ENCODE measurements around the gene CRIM1.
"Not testable (repeated sequence)": the region's sequence is repeated elsewhere in the genome, so short reads cannot be mapped to it uniquely, and the experiment has no call there.

The CRIM1 gene

DNA sequence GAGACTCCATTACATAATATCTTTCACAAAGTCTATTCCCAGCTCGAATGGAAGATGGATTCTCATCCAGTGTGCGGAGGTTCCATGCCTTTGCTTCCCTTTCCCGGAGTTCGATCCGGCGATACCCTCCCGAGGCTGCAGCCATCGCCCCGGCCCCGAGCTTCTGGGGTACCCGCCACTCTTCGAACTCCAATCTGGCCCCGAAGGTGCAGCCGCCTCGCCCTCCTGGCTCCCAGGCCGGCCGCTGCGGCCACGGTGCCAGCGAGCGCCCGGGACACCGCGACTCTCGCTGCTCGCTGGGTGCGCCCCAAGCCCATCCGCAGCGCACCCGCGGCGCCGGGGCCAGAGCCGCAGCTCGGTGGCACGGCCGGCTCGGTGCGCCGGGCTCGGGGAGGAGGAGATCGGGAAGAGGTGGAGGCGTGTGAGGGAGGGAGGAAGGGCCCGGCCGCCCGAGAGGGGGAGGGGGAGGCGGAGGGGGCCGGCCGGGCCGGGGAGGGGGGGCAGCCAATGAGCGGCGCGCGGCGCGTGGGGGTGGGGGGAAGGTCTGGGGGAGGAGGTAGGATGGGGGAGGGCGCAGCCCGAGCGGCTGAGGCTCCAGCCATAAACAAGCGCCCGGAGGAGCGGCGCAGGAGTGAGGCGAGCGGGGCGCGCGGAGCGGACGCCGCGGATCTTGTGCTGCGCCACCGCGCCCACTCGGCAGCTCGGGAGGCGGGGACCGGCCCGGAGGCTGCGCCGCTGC lies at the start of gene CRIM1:
Gene CRIM1, plus strand, starts transcription at position 628 of the 739 bp plus-strand sequence. CDS start 515 bp downstream, outside the sequence.
- DNase-seq, result peak; percentile 79

- no peak for DNase-seq
These were observed 48.1 kb upstream of the CRIM1 start for GRCh38 chr2:36307441-36307840.

GRCh38 chr2:36310444-36310843 lies 45.1 kb upstream of the CRIM1 start:
- not testable (repeated sequence) for DNase-seq

DNA sequence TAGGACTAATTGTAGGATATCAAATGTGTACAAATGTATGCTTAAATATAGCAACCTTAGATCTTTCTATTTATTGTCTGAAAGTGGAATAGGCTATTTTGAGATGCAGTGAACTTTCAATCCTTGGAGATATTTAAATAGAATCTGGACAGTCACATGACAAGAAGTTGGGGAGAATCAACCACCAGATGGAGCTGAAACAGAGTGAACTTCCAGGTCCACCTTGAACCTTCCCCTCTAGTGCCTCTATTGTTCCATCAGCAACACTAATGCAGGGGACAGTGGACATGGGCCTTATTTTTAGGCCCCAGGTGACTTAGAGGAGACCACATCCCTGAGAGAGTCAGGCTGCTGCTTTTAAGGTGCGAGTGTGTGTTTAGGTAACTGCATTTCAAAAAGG lies 37.0 kb upstream of the CRIM1 start:
- no peak for DNase-seq

DNA sequence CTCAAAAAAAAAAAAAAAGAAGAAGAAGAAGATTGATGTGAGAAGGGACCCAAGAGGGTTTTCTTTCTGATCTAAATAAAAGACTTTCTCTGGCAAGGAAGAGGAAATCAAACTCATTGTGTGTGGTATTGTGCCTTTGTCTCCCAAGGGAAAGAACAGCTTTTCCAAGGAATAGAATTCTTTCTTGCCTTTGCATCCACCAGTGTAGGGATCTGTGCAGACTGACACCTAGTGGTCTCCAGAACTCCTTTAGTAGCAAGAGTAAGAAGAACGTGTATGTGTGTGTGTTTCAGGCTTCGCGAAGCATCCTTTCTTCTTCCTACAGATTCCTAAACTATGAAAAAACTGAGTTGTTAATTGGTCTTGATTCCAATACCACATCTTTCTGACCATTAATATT lies 33.5 kb upstream of the CRIM1 start:
- peak; percentile 36 for DNase-seq

- no peak for DNase-seq
These were observed 29.3 kb upstream of the CRIM1 start for GRCh38 chr2:36326286-36326685.

- DNase-seq, result peak; percentile 18
These were observed 26.3 kb upstream of the CRIM1 start for GRCh38 chr2:36329251-36329650.

DNA sequence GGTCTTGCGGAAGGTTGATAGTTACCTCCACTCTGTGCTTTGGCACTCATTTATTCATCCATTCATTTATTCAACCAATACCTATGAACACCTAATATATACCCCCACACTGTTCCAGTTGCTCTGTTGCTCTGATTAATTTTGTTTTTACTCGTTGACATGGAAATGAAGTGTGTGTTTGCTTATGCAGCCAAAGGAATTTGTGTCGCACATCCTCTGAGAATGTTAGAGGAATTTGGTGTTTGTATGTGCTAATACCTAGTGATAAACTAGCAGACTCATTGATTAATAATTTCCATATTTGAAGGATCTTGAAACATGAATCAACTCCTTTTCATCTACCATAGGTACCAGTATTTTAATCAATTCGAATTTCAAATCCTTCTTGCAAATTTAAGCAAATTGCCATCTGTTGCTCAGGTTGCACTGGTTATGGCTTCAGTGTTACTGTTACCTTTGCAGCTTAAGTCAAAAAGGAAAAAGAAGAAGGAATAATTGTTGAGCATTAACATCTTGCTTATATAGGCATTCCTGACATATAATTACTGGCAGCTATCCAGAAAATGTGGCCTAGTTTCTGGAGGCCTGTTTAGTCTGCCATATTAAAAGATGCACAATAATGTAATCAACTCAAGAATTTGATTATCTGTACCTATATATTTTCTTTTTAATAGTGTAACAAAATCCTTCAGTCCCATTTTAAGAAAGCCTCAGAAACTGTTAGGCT lies 25.7 kb upstream of the CRIM1 start:
- peak; percentile 93 for DNase-seq

- DNase-seq, result no peak
These were observed 24.8 kb upstream of the CRIM1 start for GRCh38 chr2:36330473-36331395.

DNA sequence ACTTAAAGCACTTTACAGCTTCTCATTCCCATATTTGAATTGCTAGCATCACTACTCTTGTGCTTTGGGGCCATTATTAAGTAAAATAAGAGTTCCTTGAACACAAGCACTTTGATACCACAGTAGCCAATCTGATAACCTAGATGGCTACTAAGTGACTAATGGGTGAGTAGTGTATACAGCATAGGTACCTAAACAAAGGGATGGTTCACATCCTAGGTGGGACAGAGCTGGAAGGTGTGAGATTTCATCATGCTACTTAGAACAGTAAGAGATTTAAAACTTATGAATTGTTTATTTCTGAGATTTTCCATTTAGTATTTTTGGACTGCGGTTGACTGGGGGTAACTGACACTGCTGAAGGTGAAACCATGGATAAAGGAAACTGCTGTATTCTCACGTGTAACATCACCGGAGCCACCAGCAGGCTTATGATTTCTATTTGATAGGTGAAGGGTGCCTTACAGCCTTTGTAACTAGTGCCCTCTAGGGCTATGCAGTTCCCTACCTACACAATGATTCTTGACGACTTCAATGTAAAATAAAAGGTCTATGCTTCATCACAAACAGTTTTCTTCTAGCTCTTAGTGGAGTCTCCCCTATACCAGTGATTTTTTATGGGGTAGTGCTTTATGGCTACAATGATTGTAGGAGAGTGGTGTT lies 22.1 kb upstream of the CRIM1 start:
- DNase-seq, result no peak

DNA sequence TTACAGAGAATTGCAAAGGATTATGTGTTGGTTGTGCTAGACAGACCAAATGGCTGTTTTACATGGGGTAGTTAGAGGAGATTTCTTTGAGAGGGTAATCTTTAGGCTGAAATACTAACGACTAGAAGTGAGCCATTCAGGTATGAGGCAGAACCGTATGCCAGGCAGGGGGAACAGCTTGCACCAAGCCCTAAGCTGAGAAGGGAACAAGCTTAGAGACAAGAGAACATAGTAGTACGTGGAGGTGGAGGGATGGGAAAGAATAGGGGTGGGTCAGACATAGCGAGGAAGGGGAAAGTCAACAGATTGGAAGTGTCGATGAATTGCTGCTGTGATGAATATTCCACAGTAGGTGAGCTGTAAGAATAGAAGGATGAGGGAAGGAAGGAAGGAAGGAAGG lies 20.0 kb upstream of the CRIM1 start:
- no peak for DNase-seq

GRCh38 chr2:36336321-36336720 lies 19.3 kb upstream of the CRIM1 start:
- DNase-seq, result no peak

DNA sequence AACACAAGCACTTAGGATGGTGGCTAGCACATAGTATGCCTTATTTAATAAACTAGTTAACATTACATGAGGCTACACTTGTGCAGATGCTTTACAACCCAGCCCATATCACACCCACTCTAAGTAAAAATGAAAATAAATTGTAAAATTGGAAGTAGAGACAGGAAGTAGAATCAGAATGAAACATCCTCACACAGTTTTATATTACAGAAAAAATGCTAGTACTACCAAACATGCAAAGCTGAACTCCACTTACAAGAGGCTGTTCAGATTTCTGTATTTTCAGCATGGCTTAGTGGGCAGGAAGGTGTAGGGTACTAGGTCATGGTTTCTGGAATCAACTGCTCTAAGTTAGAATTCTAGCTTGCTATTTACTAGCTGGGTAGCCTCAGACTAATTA lies 18.2 kb upstream of the CRIM1 start:
- DNase-seq, result no peak

GRCh38 chr2:36338124-36338826 lies 17.3 kb upstream of the CRIM1 start:
- no peak for DNase-seq

GRCh38 chr2:36338827-36339145 lies 16.8 kb upstream of the CRIM1 start:
- peak; percentile 89 for DNase-seq

DNA sequence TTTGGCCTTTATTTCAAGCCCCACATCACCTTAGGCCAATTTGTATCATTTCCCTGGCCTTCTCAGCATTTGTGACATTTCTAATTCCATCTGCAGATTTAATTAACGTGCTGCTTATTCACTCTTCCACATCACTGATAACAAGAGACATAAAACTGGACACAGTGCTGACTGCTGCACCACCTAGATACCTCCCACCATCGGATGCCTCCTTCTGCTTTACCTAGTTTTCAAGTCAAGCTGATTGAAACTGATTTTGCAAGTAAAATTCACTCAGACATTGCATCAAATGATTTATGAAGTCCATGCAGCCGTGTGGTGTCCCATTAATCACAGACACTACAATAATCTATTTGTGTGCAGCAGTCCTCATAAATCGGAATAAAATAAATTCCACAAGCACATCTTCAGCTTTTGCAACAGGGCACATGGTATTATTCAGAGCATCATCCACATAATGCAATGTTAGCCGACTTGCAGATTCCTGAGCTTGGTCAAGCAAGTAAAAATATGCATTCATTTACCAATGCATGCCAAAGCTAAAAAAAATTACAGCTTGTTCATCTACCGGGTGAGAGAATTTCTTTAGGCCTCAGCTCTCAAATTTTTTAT lies 15.9 kb upstream of the CRIM1 start:
- peak; percentile 70 for DNase-seq

DNA sequence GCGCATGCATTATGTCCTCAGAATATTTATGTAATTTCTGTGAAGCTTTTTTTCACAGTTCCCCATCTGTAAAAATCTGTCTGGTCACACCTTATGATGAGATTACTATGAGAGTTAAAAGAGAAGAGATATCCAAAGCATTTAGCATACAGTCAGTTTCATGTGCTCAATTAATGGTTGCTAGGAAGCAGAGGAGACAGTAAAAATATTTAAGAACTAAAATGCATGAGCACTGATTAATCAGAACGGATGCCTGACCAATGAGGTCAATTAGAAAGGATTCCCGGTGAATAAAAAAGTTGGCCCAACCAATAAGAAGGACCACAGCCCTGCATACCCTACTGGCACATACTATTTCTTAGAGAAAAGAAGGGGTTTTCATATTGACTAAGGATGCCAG lies 12.0 kb upstream of the CRIM1 start:
- DNase-seq, result no peak

- DNase-seq, result no peak
These were observed 6.9 kb upstream of the CRIM1 start for GRCh38 chr2:36348721-36349120.

- DNase-seq, result no peak
These were observed 4.3 kb upstream of the CRIM1 start for GRCh38 chr2:36351291-36351690.

DNA sequence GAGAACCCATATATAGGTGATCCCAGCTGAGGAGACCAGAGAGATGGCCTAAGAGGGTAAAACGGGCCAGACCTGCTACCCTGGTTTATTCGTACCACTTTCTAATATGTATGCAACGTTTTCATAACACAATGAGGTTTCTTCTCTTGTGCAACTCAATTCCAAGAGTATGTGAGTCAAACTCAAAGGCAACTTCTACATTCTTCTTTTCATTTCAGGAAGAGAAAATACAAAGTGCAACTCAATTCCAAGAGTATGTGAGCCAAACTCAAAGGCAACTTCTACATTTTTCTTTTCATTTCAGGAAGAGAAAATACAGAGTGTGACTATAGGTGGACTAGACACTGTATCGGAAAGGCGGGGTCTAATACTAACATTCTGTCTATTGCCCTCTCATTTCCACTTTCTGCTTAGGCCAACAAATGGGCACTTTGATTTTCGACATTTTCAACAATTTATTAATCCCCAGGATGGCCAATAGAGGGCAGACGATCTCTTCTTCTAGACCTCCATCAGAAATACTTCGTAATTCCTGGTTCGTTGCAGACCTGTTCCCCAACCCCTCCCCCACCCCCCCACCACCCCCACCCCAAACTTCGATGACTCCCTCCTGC lies 3.7 kb upstream of the CRIM1 start:
- peak; percentile 55 for DNase-seq

DNA sequence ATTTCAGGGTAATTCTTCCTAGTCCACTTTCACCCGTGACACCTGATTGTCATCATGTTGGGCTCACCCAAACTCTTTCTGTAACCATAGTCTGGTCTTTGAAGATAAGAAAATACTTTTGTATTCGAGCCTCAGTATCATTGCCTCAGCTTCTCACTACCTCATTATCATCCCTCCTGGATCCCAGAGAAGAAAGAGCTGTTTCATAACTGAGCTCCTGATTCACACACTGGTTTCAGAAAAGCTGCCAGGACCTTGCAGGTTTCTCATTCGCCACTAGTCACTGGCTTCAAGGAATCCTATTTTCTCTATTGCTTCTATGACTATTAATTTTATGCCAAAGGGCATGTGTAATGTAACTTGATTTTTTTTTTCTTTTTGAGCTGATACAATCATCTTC lies 2.9 kb upstream of the CRIM1 start:
- peak; percentile 90 for DNase-seq

DNA sequence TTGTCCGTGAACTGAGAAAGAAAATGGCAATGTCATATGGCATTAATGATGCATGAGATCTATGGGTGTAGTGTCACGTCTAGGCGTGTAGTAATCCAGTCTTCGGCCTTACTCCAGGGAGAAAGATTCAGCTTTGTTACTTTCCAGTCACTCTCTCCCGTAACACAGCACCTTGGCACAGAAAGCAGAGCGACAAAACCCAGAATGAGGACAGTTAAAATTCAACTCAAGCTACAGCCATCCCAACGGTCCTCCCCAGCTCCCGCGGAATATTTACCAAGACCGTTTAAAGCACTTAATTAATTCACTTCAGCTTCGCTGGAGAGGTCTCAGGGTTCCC lies 797 bp upstream of the CRIM1 start:
- DNase-seq, result no peak
